Activated CD8-positive, alpha-beta memory T cell treated with anti-CD3 and anti-CD28 coated beads for 36 hours (primary cell): ENCODE measurements around the gene ZNF587. TPM values are rescaled to one million over a fixed set of nuclear protein-coding genes. Genes with fewer than 3 reads are reported as not detected.
"Not testable (repeated sequence)": the region's sequence is repeated elsewhere in the genome, so short reads cannot be mapped to it uniquely, and the experiment has no call there.

Source experiments
- CTCF ChIA-PET: fragments of 350-600 bp; sonication (Branson Sonifier 250); formaldehyde crosslinking; loops from one replicate; lab custom pipeline; 2021; ENCODE audit warnings: antibody characterized with exemption; lab: Charles Lee
- POLR2A ChIA-PET: fragments of 350-600 bp; sonication (Branson Sonifier 250); formaldehyde crosslinking; loops from one replicate; lab custom pipeline; 2021; ENCODE audit warnings: antibody characterized with exemption; lab: Charles Lee
- total RNA-seq, 2 experiments: library from RNA; stranded (reverse); gene quantifications; one replicate each; pipeline ENCODE4 v1.2.3, GENCODE V29; 2021

Gene ZNF587
- total RNA-seq, 2 experiments from 2014 or later, result 23.9 to 24.0 TPM

- ChIA-PET POLR2A (interaction anchor here (0.6 to 2.0 kb wide), 5 partner anchors 30 to 112 kb away, joined by 3 to 6 read pairs (median 5); partner anchors contain the start of genes ZNF587, ZNF671 and ZNF776), CTCF (interaction anchor here (0.7 to 1.2 kb wide), 3 partner anchors 14 to 72 kb away, joined by 3 read pairs; no protein-coding TSS in a partner anchor)
These were observed 30.0 kb upstream of the ZNF587 start for GRCh38 chr19:57819475-57820148.

GRCh38 chr19:57820599-57820998, 29.1 kb upstream of the ZNF587 start:
- POLR2A ChIA-PET, result interaction anchor here (0.6 to 2.0 kb wide), 3 partner anchors 19 to 74 kb away, joined by 6 read pairs; partner anchors contain the start of genes ZNF587 and ZNF776
- CTCF ChIA-PET, result no interaction called here

- POLR2A ChIA-PET, result not testable (repeated sequence)
These were observed 28.6 kb upstream of the ZNF587 start for GRCh38 chr19:57821095-57821494.

GRCh38 chr19:57821501-57821900, 28.2 kb upstream of the ZNF587 start:
- POLR2A ChIA-PET, CTCF ChIA-PET: not testable (repeated sequence)

More at GRCh38 chr19:57821095-57821494, 28.6 kb upstream of the ZNF587 start:
- CTCF ChIA-PET, result not testable (repeated sequence)

- CTCF ChIA-PET, POLR2A ChIA-PET: not testable (repeated sequence)
These were observed 26.5 kb upstream of the ZNF587 start for GRCh38 chr19:57823155-57823554.

GRCh38 chr19:57823608-57824007, 26.1 kb upstream of the ZNF587 start:
- POLR2A ChIA-PET, CTCF ChIA-PET: not testable (repeated sequence)

GRCh38 chr19:57825511-57825910, 24.1 kb upstream of the ZNF587 start:
- ChIA-PET POLR2A (no interaction called here), CTCF (no interaction called here)

GRCh38 chr19:57829316-57829715, 20.3 kb upstream of the ZNF587 start:
- CTCF ChIA-PET, result no interaction called here

GRCh38 chr19:57830071-57830602, 19.5 kb upstream of the ZNF587 start, which contains the start of gene ZNF587B:
Gene ZNF587B, plus strand, starts transcription at chr19:57830299. Its CDS starts 230 bp downstream, at chr19:57830529.
- CTCF ChIA-PET, result no interaction called here
- POLR2A ChIA-PET, result no interaction called here

More at GRCh38 chr19:57829316-57829715, 20.3 kb upstream of the ZNF587 start:
- POLR2A ChIA-PET, result no interaction called here

- POLR2A ChIA-PET, CTCF ChIA-PET: not testable (repeated sequence)
These were observed 12.7 kb upstream of the ZNF587 start for GRCh38 chr19:57836991-57837390.

- CTCF ChIA-PET, result not testable (repeated sequence)
These were observed 11.0 kb upstream of the ZNF587 start for GRCh38 chr19:57838622-57839191.

GRCh38 chr19:57841122-57841763, 8.4 kb upstream of the ZNF587 start:
- ChIA-PET CTCF (no interaction called here), POLR2A (no interaction called here)

More at GRCh38 chr19:57838622-57839191, 11.0 kb upstream of the ZNF587 start:
- POLR2A ChIA-PET, result not testable (repeated sequence)

- CTCF ChIA-PET, POLR2A ChIA-PET: not testable (repeated sequence)
These were observed 2.5 kb upstream of the ZNF587 start for GRCh38 chr19:57847164-57847563.

- POLR2A ChIA-PET, result interaction anchor here (0.5 to 1.0 kb wide), 2 partner anchors 29 to 318 kb away, joined by 4 to 6 read pairs; no protein-coding TSS in a partner anchor
- CTCF ChIA-PET, result not testable (repeated sequence)
These were observed 445 bp upstream of the ZNF587 start for GRCh38 chr19:57849162-57849665.

GRCh38 chr19:57850553-57851017, 926 bp downstream of the ZNF587 start:
- ChIA-PET CTCF (no interaction called here), POLR2A (interaction anchor here (0.6 kb wide), 1 partner anchor 77 kb away, joined by 3 read pairs; no protein-coding TSS in a partner anchor)

- POLR2A ChIA-PET, result interaction anchor here (0.6 kb wide), 1 partner anchor 672 kb away, joined by 7 read pairs; no protein-coding TSS in a partner anchor
- CTCF ChIA-PET, result not testable (repeated sequence)
These were observed 2.3 kb downstream of the ZNF587 start for GRCh38 chr19:57851812-57852603.

- POLR2A ChIA-PET, CTCF ChIA-PET: not testable (repeated sequence)
These were observed 4.5 kb downstream of the ZNF587 start for GRCh38 chr19:57854117-57854516.

GRCh38 chr19:57862351-57862750, 12.7 kb downstream of the ZNF587 start:
- POLR2A ChIA-PET, CTCF ChIA-PET: not testable (repeated sequence)
